Activated naive CD4-positive, alpha-beta T cell treated with Interleukin-2 at 50 U/mL for 16 hours (primary cell): Measurements from ENCODE around the gene MGAT4A.

Experiments
- DNase-seq: peaks from one replicate; pipeline ENCODE4 v3.0.0-alpha.2; 2020

MGAT4A gene

DNA sequence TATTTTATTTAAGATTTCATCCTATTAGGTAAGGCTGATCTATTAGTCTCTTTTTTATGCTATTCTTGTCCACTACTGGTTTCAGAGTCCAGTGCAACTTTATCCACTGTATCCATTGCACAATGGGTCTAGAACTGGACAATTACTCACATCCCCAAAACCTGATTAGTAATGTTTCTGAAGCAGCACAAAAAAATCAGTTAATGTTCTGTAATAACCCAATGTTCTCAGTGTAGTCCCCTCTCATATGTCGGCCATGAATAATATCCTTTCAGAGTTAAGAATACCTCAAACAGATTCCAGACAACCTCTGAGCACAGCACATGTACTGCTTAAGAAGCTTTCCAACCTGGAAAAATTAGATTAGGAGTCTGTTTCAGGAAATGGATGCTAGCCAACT, 29.7 kb downstream of the MGAT4A start:
- no peak for DNase-seq

DNA sequence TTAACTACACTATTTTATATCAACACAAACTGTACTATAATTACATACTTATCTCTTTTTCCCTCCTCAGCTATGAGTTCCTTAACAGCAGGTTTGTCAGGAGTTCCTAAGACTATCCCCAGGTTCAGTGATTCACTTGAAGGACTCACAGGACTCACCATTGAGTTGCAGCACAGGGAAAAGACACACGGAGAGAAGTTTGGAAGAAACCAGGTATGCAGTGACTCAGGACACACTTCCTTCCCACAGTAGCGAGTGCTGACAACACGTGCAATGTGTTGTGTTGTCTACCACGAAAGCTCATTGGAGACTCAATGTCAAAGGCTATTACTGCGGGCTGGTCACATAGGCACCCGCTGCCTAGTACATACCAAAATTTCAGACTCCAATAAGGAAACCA, 32.0 kb downstream of the MGAT4A start:
- no peak for DNase-seq

DNA sequence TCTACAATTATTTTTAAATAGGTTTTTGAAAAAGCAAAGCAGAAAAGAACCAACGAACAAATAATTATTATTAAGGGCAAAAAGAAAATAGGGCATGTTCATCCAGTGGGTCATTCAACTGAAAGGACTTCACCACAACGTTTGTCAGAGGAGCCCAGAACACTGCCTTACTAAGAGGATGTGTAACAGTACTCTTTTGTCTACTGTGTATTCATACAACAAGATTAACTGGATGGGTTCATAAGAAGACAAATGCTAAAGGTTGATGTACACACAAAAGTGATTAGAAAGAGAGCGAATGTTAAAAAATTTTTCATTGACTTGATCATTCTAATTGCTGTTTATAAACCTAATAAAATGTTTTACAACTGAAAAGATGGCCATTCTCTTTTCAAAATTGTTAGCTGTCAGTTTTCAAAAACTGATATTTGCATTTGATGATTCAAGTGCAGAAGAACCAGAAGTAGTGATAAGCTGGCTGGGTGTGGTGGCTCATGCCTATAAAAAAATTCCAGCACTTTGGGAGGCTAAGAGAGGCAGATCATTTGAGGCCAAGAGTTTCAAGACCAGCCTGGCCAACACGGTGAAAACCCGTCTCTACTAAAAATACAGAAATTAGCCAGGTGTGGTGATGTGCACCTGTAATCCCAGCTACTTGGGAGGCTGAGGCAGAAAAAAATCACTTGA, 33.1 kb downstream of the MGAT4A start:
- no peak for DNase-seq

DNA sequence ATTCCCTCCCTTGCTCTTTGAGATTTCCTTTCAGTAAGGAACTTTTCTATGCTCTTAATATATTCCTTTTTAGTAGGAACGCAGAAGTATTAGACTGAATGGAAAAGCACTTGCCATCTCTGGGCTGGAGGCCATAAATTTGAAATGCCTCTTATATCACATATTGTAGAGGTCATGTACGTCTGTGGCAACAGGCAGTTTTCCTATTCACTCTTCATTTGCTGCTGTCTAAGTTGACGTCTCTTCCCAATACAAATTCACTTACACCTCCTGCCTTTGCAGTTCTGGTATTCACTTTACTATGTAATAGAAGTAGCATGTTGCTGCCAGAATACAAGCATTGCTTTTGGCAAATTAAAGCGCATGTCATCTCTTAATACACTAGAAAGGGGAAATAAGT, 34.7 kb downstream of the MGAT4A start:
- DNase-seq = no peak

DNA sequence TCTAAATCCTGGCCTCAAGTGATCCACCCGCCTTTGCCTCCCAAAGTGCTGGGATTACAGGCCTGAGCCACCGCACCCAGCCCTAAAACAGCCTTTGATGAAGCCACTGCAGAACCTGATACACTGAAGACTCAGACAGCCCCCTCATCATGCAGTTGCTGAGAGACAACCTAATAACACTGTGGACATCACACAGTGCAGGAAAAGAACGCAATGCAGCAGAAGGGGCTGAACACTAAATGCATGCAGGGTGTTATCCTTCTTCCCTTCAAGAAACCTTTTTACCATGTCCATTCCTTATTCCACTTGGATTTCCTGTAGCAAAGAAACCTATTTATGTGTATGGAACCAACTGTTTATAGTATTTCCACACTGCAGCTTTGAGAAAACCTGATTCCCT, 35.7 kb downstream of the MGAT4A start:
- DNase-seq = no peak

DNA sequence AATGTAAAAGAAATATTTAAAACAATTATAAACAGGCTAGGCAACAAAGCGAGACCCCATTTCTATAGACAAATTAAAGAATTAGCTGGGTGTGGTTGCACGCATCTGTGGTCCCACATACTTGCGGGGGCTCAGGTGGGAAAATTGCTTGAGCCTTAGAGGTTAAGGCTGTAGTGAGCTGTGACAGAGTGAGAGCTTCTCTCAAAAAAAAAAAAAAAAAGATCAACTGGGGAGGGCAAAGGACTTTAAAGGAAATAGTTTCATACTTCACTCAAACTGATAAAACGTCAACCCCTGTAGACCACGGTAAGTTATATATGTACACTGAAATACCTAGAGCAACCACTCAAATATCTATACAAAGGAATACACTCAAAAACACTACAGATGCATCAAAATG, 37.5 kb downstream of the MGAT4A start:
- no peak for DNase-seq

DNA sequence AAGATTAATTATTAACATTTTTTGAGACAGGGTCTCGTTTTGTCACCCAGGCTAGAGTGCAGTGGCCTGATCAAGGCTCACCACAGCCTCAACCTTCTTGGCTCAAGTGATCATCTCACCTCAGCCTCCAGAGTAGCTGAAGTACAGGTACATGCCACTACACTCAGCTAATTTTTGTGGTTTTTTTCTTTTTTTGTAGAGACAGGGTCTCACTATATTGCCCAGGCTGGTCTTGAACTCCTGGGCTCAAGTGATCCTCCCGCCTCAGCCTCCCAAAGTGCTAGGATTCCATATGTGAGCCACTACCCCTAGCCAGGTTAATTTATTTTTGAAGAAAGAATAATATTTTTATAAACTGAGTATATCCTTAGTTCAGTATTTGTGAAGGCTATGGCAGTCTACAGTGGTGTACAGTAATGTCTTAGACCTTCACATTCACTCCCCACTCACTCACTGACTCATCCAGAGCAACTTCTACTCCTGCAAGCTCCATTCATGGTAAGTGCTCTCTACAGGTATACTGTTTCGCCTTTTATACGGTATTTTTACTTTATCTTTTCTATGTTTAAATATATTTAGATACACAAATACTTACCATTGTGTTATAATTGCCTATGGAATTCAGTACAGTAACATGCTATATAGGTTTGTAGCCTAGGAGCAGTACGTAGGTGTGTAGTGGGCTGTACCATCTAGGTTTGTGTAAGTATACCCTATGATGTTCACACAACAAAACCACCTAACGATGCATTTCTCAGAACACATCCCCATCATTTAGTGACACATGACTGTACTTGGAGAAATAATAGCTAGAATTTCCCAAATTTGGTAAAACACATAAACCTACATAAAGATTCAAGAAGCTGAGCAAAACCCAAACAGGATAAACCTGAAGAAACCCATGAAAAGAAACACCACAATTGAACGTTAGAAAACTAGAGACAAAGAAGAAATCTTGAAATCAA, 38.6 kb downstream of the MGAT4A start:
- no peak for DNase-seq

DNA sequence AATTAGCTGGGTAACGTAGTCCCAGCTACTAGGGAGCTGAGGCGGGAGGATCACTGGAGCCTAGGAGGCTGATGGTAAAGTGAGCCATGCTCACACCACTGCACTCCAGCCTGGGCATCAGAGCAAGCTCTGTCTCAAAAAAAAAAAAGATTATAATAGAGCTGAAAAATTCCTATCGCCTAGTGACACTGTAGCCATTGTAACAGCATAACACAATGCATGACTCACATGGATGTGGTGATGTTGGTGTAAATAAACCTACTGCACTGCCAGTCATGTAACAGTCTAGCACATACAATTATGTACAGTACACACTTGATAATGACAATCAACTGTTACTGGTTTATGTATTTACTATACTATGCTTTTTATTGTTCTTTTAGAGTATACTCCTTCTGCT, 39.6 kb downstream of the MGAT4A start:
- no peak for DNase-seq

DNA sequence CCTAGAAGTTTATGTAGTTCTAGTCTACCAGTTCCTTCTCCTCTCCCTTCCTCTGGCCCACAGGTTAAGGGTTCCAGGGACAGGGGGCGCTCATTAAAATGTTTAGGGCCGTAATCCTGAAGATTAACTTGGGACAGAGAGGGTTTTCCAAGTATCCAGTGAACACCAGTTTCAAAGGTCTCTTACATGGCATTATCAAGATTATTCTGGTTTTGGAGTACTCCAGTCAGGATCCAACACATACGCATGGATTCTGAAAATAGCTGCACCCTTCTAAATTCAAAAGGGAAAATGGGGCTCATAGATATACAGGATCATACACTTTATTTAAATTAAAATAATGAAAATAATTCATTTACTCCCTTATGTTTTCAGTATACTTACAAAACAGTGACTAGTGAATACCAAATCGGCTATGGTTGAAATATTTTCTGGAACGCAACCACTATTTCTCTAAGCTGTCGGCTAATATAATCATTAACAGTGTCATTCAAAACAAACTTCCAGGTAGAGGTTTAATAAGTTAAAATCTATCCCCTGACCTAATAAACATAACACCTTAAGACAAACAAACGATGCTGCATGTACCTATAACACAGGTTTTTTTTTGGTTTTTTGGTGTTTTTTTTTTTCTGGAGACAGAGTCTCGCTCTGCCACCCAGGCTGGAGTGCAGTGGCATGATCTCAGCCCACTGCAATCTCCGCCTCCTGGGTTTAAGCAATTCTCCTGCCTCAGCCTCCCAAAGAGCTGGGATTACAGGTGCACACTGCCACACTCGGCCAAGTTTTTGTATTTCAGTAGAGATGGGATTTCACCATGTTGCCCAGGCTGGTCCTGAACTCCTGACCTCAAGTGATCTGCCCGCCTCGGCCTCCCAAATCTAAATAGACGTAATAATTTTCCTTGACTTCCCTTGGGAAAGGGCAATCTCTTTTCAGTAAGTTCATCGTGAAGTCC, 44.7 kb downstream of the MGAT4A start:
- no peak for DNase-seq

DNA sequence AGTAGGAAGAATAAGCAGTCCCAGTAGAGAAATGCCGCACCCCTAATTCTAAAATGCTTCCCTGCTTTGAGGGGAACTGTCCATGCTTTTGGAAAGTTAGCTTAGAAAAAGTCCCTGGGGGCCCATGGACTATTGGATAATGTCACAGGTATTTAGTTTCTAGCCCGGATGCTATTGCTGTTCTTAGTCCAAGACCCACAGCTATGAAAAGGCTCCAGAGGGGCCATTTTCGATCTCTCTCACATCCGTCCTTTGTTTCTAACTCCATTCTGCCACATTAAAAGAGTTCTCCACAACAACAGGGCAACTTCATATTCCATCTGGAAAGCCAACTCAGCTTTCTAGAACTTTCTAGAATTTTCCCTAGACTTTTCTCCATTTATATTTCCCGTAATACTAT, 47.2 kb downstream of the MGAT4A start:
- DNase-seq = no peak

DNA sequence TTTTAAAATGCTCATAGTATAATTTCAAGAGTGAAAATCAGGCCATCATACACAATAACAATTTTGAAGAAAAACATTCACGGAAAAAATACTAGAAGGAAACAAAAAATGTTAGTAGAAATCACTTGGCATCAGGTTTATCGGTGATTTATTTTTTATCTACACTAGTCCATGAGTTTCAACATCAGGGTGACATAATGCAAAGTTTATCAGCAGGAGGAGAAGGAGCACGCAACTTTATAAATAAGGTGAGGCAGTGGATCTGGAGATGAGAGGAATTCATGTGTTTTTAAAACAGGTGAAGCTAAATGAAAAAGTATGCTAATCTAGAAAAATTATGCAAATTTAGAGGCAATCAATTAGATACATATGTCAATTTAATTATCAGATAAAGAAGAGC, 54.2 kb downstream of the MGAT4A start:
- DNase-seq = no peak

DNA sequence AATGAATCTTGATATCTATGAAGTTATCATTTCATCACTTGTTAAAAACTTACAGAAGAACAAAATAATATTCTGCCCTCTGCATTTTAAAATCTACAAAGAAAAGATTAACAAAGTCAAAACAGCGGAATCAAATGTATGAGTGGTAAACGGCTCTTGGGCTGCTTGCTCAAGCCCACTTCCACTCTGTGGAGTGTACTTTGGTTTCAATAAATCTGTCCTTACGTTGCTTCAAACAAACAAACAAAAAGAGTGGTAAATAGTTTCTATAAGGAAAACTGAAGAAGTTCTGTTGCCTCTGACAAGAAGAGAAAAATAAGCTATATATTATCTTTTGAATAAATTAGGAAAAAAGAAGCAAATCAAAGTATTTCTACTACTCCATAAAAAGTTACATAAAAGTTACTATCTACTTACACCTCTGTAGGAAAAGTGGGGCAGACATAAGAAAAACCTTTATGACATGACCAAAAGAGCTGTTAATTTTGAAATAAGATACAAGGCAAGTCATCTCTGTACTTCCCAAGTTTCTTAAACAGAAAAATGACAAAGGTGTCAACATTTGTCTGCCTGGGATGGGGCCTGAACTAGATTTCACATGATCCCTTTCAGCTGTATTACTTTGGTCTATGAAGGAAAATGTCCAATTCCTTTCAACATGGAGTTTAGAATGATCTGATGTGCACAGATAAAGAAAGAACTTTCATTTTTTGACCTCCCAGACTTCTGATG, 56.5 kb downstream of the MGAT4A start:
- DNase-seq = no peak

DNA sequence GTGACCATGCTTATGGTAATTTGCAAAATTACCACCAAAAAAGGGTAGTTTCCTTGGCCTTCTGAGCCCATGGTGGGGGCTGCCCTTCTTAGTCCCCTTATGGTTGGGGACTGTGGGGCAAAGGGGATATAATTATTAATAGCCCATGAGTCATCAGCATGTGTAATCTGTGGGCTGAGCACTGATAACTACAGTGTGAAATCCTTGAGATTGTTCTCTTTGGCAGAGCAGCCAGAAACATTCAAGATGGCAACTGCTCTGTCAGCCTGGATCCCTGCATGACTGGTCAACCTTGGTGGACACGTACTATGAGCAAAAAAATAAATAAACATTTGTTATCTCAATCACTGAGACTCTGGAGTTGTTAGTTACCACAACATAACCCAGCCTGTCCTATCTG, 61.3 kb downstream of the MGAT4A start:
- DNase-seq = no peak

DNA sequence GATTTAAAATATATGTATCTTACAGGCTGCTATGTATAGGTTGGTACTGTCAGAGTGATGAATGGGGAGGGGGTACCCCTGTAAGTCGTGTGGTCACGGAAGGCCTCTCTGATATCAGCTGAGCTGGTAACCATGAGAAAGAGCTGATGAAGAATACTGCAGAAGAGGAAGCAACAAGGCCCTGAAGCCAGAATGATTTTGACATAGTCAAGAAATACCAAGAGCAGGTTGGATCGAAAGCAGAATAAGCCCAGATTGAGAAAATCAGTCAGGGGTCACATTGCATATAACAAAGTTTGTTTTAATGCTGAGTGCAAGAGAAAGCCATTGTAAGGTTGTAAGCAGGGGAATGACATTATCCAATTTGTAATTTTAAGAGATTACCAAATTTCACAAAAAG, 65.3 kb downstream of the MGAT4A start:
- no peak for DNase-seq

DNA sequence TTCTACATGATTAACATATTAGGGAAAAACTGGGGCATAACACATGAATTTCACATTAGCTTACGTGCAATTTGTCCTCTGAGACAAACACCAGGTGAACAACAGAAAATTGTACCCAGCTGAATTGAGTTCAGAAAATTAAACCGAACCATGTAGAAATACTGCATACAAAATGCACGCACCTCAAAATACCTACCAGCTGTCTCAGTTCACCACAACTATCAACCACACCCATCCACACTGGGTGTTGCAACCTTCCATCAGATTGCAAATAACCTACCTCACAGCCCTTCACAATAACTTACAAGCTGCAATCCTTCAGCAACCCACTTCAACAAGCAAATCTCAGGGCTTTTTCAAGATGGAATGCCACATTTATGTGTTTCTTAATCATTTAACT, 66.6 kb downstream of the MGAT4A start:
- peak; percentile 58 for DNase-seq

DNA sequence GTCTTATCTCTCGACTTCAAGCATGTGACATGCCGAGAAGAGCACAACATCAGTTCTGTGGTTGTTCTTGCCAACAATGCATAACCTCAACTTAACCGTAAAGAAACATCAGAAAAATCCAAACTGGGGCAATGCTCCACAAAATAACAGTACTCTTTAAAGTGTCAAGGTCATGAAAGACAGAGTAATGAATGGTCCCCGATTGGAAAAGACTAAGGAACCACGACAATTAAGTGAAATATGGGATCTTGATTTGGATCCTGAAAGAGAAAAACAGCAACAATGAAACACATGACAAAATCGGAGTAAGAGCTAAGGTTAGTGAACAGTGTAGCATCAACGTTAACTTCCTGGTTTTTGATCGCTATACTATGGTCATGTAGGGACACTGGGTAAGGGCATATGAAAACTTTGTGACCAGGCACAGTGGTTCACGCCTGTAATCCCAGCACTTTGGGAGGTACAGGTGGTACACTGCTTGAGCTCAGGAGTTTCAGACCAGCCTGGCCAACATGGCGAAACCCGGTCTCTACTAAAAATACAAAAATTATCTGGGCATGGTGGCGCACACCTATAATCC, 67.3 kb downstream of the MGAT4A start:
- DNase-seq = no peak

DNA sequence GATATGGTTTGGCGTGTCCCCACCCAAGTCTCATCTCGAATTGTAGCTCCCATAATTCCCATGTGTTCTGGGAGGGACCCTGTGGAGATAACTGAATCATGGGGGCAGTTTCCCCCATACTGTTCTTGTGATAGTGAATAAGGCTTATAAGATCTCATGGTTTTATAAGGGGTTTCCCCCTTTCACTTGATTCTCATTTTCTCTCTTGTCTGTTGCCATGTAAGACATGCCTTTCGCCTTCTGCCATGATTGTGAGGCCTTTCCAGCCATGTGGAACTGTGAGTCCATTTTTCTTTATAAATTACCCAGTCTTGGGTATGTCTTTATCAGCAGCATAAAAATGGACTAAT, 71.5 kb downstream of the MGAT4A start:
- DNase-seq = peak; percentile 30

DNA sequence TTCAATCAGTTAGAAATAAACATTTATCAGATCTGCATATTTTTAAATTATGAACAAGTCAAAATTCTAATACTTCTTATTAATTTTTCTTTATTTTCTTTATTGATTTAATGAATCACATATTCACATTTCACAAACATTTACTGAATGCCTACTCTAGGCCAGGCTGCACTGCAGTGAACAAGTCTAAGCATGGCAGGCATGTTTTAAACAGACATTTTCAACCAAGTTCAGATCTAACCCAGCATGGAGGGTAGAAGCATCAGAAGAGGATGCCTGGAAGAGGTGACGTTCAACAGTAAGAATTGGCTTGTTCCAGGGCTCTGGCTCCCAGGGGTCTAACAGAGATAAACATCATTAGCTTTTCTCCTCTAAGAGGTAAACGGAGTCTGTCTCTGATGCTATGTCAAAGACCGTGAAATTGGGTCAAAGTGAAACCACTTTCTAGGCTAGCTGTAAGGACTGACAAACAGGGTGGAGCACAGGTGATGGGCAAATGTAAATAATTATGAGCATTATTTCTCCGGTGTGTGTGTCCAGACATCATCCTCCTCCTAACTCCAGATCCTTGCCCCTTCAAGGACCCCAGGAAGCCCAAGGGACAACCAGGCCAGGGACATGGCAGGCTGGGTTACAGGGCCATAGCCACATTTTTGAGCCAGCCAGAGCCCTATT, 72.0 kb downstream of the MGAT4A start:
- no peak for DNase-seq

DNA sequence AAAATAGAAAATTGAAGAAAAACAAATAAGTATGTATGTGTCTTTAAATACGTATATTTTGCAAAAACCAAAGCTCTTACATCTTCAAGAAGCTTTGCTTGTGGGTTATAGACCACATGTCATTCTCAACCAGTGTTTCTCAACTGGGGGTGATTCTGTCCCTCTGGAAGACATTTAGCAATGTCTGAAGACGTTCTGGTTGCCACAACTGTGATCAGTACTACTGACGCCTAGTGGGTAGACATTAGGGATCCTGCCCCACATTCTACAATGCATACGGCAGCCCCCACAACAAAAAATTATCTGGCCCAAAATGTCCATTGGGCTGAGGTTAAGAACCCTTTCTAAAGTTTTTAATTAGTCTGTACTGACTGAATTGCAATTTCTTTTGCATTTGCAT, 74.1 kb downstream of the MGAT4A start:
- DNase-seq = no peak

DNA sequence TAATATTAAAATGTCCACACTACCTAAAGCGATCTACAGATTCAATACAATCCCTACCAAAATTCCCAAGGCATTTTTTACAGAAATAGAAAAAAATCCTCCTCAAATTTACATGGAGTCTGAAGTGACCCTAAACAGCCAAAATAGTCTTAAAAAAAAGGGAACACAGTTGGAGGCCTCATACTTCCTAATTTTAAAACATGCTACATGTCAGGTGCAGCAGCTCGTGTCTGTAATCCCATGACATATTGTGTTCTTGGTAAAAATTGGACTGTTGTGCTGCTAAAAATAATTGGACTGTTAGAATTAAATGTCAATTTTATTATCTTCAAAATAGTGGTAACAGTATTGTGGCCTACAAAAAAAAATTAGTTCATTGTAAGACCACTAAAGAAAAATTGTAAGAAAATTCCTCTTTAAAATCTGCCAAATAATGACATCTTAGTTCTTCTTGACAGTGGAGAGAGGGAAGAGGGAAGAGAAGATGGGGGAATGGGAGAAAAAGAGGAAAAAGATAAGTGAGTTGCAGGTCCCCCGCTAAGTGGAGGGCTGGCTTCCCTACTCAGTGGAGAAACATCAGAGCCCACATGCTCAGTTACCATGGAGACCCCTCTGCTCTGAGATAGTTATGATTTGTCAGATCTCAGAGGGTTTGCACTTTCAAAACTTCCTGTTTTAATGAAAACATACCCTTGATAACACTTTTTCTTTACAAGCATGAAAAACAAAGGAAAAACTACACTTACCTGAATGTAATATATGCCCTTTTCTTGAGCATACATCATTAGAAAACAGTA, 76.0 kb downstream of the MGAT4A start:
- no peak for DNase-seq

DNA sequence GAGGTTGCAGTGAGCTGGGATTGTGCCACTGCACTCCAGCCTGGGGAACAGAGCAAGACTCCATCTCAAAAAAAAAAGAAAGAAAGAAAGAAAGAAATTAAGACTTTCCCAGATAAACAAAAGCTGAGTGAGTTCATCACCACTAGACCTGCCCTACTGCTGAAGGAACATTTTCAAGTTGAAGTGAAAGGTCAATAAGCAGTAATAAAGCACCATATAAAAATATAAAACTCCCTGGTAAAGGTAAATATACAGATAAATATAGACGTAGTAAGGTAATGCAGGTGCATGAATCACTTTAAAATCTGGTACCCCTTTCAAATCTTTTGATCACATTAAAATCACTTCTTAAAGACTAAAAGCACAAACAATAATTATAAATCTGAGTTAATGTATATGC, 79.9 kb downstream of the MGAT4A start:
- no peak for DNase-seq
